Subcutaneous adipose tissue (tissue), 4 donors: ENCODE measurements around the gene VIL1. TPM values are rescaled to one million over a fixed set of nuclear protein-coding genes. Genes with fewer than 3 reads are reported as not detected.

Experiments
- total RNA-seq, 4 donors: library from RNA; depleted of rRNA; stranded (reverse); fragments of >200 nt; gene quantifications; one replicate each; pipeline ENCODE4 v1.1.0, GENCODE V29; 2016
- TF ChIP-seq, protein P1 (sequence below): fragments of 450-650 bp; IDR thresholded peaks from one replicate; pipeline ENCODE4 v1.5.1; 2016; ENCODE audit warnings: low read depth, mild to moderate bottlenecking, control low read depth, antibody characterized with exemption, moderate library complexity

Gene VIL1
- total RNA-seq, 4 donors from 2014 or later = not detected

DNA sequence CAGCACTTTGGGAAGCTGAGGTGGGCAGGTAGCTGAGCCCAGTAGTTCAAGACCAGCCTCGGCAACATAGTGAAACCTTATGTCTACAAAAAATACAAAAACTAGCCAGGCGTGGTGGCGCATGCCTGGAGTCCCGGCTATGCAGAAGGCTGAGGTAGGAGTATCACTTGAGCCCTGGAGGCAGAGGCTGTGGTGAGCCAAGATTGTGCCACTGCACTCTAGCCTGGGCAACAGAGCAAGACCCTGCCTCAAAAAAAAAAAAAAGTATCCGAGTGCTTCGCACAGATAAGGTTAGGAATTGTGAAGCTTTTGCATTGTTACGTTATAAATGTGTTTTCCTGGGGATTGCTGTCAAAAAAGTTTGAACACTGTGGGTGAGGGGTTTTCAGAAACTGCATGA, 15.1 kb upstream of the VIL1 start:
- TF ChIP-seq, protein P1, sequence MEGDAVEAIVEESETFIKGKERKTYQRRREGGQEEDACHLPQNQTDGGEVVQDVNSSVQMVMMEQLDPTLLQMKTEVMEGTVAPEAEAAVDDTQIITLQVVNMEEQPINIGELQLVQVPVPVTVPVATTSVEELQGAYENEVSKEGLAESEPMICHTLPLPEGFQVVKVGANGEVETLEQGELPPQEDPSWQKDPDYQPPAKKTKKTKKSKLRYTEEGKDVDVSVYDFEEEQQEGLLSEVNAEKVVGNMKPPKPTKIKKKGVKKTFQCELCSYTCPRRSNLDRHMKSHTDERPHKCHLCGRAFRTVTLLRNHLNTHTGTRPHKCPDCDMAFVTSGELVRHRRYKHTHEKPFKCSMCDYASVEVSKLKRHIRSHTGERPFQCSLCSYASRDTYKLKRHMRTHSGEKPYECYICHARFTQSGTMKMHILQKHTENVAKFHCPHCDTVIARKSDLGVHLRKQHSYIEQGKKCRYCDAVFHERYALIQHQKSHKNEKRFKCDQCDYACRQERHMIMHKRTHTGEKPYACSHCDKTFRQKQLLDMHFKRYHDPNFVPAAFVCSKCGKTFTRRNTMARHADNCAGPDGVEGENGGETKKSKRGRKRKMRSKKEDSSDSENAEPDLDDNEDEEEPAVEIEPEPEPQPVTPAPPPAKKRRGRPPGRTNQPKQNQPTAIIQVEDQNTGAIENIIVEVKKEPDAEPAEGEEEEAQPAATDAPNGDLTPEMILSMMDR = no peak

DNA sequence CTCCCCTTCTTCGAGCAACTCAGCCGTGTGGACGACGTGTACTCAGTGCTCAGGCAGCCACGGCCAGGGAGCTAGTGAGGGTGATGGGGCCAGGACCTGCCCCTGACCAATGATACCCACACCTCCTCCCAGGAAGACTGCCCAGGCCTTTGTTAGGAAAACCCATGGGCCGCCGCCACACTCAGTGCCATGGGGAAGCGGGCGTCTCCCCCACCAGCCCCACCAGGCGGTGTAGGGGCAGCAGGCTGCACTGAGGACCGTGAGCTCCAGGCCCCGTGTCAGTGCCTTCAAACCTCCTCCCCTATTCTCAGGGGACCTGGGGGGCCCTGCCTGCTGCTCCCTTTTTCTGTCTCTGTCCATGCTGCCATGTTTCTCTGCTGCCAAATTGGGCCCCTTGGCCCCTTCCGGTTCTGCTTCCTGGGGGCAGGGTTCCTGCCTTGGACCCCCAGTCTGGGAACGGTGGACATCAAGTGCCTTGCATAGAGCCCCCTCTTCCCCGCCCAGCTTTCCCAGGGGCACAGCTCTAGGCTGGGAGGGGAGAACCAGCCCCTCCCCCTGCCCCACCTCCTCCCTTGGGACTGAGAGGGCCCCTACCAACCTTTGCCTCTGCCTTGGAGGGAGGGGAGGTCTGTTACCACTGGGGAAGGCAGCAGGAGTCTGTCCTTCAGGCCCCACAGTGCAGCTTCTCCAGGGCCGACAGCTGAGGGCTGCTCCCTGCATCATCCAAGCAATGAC, 14.4 kb upstream of the VIL1 start:
- TF ChIP-seq, protein P1 = no peak

GRCh38 chr2:218405086-218405745, 13.7 kb upstream of the VIL1 start:
- TF ChIP-seq, protein P1 = no peak

- TF ChIP-seq, protein P1 = no peak
Measured at GRCh38 chr2:218405746-218406208, 13.1 kb upstream of the VIL1 start.

GRCh38 chr2:218406209-218406948, 12.5 kb upstream of the VIL1 start:
- TF ChIP-seq, protein P1 = no peak

- TF ChIP-seq, protein P1 = no peak
Measured at GRCh38 chr2:218406949-218407618, 11.8 kb upstream of the VIL1 start.

GRCh38 chr2:218407717-218408116, 11.2 kb upstream of the VIL1 start:
- TF ChIP-seq, protein P1 = no peak
